Measurements from ENCODE around the gene PFAS.

PFAS gene

GRCh38 chr17:8292639-8293395, 43.7 kb downstream of the PFAS start:
- Histone ChIP-seq H3K9ac (ENCODE audit: low read length) (peak overlapping the region; percentile 37; the same call in 1 of the 2 replicates), H3F3A (ENCODE audit: insufficient read depth, low read length) (no peaks in the 10 kb centered on the region; the same call in 1 of the 2 replicates), H2AFZ (ENCODE audit: low read length) (no peak overlapping the region), H3K4me2 (ENCODE audit: low read length) (peak overlapping the region; percentile 56), H3K9me2 (ENCODE audit: low read depth, low read length) (no peaks in the 10 kb centered on the region), H3K36me3 (ENCODE audit: insufficient read depth, low read length) (no peaks in the 10 kb centered on the region), H3K4me3 (ENCODE audit: low read depth, low read length, poor library complexity, severe bottlenecking) (peak overlapping the region; percentile 37), H3K9me3 (ENCODE audit: low read length) (no peaks in the 10 kb centered on the region), H4K20me1 (ENCODE audit: insufficient read depth, low read length) (no peaks in the 10 kb centered on the region), H3K4me1 (ENCODE audit: insufficient read depth, low read length, severe bottlenecking) (peaks cover 44% of the 10 kb centered on the region), H3K27ac (ENCODE audit: low read depth, low read length, poor library complexity, severe bottlenecking) (peak overlapping the region; percentile 87), H3K79me2 (ENCODE audit: insufficient read depth, low read length) (no peaks in the 10 kb centered on the region), H3K27me3 (ENCODE audit: insufficient read depth, low read length) (no peaks in the 10 kb centered on the region)
- TF ChIP-seq EZH2 (IDR thresholded peaks at IDR 0.05; ENCODE audit: borderline replicate concordance, low read length) (no peak), CTCF (IDR thresholded peaks at IDR 0.05; ENCODE audit: low read length) (no peak)

- H3K4me3 ChIP-seq (ENCODE audit: low read depth, low read length, poor library complexity, severe bottlenecking), result peak overlapping the region; percentile 74
- H3K79me2 ChIP-seq (ENCODE audit: insufficient read depth, low read length), result no peaks in the 10 kb centered on the region
- no peaks in the 10 kb centered on the region; the same call in 1 of the 2 replicates for H3F3A ChIP-seq (ENCODE audit: insufficient read depth, low read length)
- peak overlapping the region; percentile 61 for H3K27ac ChIP-seq (ENCODE audit: low read depth, low read length, poor library complexity, severe bottlenecking)
- no peaks in the 10 kb centered on the region for H3K9me3 ChIP-seq (ENCODE audit: low read length)
- H3K36me3 ChIP-seq (ENCODE audit: insufficient read depth, low read length), result no peaks in the 10 kb centered on the region
- H2AFZ ChIP-seq (ENCODE audit: low read length), result no peak overlapping the region
- H4K20me1 ChIP-seq (ENCODE audit: insufficient read depth, low read length), result no peaks in the 10 kb centered on the region
- no peak for TF ChIP-seq EZH2 (IDR thresholded peaks at IDR 0.05; ENCODE audit: borderline replicate concordance, low read length)
- TF ChIP-seq CTCF (IDR thresholded peaks at IDR 0.05; ENCODE audit: low read length), result no peak
- H3K4me2 ChIP-seq (ENCODE audit: low read length), result peak overlapping the region; percentile 83
- no peaks in the 10 kb centered on the region for H3K27me3 ChIP-seq (ENCODE audit: insufficient read depth, low read length)
- H3K9ac ChIP-seq (ENCODE audit: low read length), result peak overlapping the region; percentile 77
- H3K4me1 ChIP-seq (ENCODE audit: insufficient read depth, low read length, severe bottlenecking), result peaks cover 37% of the 10 kb centered on the region
- no peaks in the 10 kb centered on the region for H3K9me2 ChIP-seq (ENCODE audit: low read depth, low read length)
Measured at GRCh38 chr17:8294361-8294760, 45.3 kb downstream of the PFAS start.

GRCh38 chr17:8294814-8295316, 45.8 kb downstream of the PFAS start:
- Histone ChIP-seq H4K20me1 (ENCODE audit: insufficient read depth, low read length) (no peaks in the 10 kb centered on the region), H3F3A (ENCODE audit: insufficient read depth, low read length) (no peaks in the 10 kb centered on the region; the same call in 1 of the 2 replicates), H3K79me2 (ENCODE audit: insufficient read depth, low read length) (no peaks in the 10 kb centered on the region), H3K9me3 (ENCODE audit: low read length) (no peaks in the 10 kb centered on the region), H2AFZ (ENCODE audit: low read length) (no peak overlapping the region), H3K9ac (ENCODE audit: low read length) (peak overlapping the region; percentile 77), H3K4me3 (ENCODE audit: low read depth, low read length, poor library complexity, severe bottlenecking) (peak overlapping the region; percentile 74), H3K27me3 (ENCODE audit: insufficient read depth, low read length) (no peaks in the 10 kb centered on the region), H3K4me1 (ENCODE audit: insufficient read depth, low read length, severe bottlenecking) (peaks cover 32% of the 10 kb centered on the region), H3K4me2 (ENCODE audit: low read length) (peak overlapping the region; percentile 83), H3K36me3 (ENCODE audit: insufficient read depth, low read length) (no peaks in the 10 kb centered on the region), H3K9me2 (ENCODE audit: low read depth, low read length) (no peaks in the 10 kb centered on the region), H3K27ac (ENCODE audit: low read depth, low read length, poor library complexity, severe bottlenecking) (peak overlapping the region; percentile 61)
- no peak for TF ChIP-seq EZH2 (IDR thresholded peaks at IDR 0.05; ENCODE audit: borderline replicate concordance, low read length)
- no peak for TF ChIP-seq CTCF (IDR thresholded peaks at IDR 0.05; ENCODE audit: low read length)
